Esophagus muscularis mucosa (tissue), 4 donors: ENCODE measurements around the gene CRYBB1. TPM values are rescaled to one million over a fixed set of nuclear protein-coding genes. Genes with fewer than 3 reads are reported as not detected.

Experiments used
- DNase-seq: peaks from one replicate; pipeline ENCODE4 v3.0.0-alpha.2; 2017; ENCODE audit errors: extremely low spot score
- H3K27ac ChIP-seq, 4 donors: fragments of 200-600 bp; sonication (generic); replicated peaks in 1 of 4; 1 replicate in 3 of 4; 2 replicates in 1 of 4; pipeline ENCODE4 v1.5.1; 2016 to 2019; ENCODE audit warnings: mild to moderate bottlenecking in 1 of 4
- H3K27me3 ChIP-seq, 4 donors: fragments of 200-600 bp; sonication (generic); one replicate each; pipeline versions ENCODE4 v1.5.1 to v1.6.0; 2016 to 2019
- H3K36me3 ChIP-seq, 4 donors: fragments of 200-600 bp; sonication (generic); one replicate each; pipeline ENCODE4 v1.5.1; 2016 to 2019
- H3K4me1 ChIP-seq, 4 donors: fragments of 200-600 bp; sonication (generic); one replicate each; pipeline ENCODE4 v1.5.1; 2016 to 2019
- H3K4me3 ChIP-seq, 4 donors: fragments of 200-600 bp; sonication (generic); 1 replicate in 2 of 4; 2 replicates in 2 of 4; pipeline ENCODE4 v1.5.1; 2016 to 2019; ENCODE audit warnings: mild to moderate bottlenecking in 4 of 4, moderate library complexity in 1 of 4
- H3K9me3 ChIP-seq, 4 donors: fragments of 200-600 bp; sonication (generic); 1 replicate in 3 of 4; 2 replicates in 1 of 4; pipeline ENCODE4 v1.5.1; 2016 to 2019
- EP300 ChIP-seq: sonication (generic); formaldehyde crosslinking; IDR thresholded peaks from one replicate; pipeline ENCODE4 v1.6.1; 2017; ENCODE audit warnings: antibody characterized with exemption
- POLR2A ChIP-seq: fragments of 450-650 bp; IDR thresholded peaks from one replicate; pipeline ENCODE4 v1.6.1; 2017; ENCODE audit warnings: antibody characterized with exemption, moderate library complexity, mild to moderate bottlenecking, low read depth
- POLR2AphosphoS5 ChIP-seq, 2 donors: sonication (generic); formaldehyde crosslinking; IDR thresholded peaks; one replicate each; pipeline ENCODE4 v1.6.1; 2017; ENCODE audit warnings: antibody characterized with exemption in 2 of 2
- WGBS: methylation state at CpG from one replicate; pipeline ENCODE4 v1.1.5; 2018; 5-methylcytosine and 5-hydroxymethylcytosine counted together
- intact Hi-C: fragments of 100-400 bp; cut with DNase I; formaldehyde crosslinking; loops from one replicate; pipeline ENCODE4 v1.15.1; 2023
- total RNA-seq, 4 donors: library from RNA; depleted of rRNA; stranded (reverse); fragments of >200 nt; gene quantifications; one replicate each; pipeline versions ENCODE4 v1.1.0 to v1.2.1, GENCODE V29; 2016
- TF ChIP-seq, protein P1 (sequence below), 3 experiments: fragments of 200-600 bp in 2 of 3; fragments of 450-650 bp in 1 of 3; sonication (generic) in 2 of 3; IDR thresholded peaks; one replicate each; pipeline ENCODE4 v1.5.1; 2017 to 2019; ENCODE audit warnings: antibody characterized with exemption in 3 of 3, mild to moderate bottlenecking in 2 of 3, moderate library complexity in 1 of 3

The CRYBB1 gene
- total RNA-seq, 4 donors from 2014 or later: 0.33 to 0.86 (median 0.83) TPM; not detected in 1

GRCh38 chr22:26662160-26662559 is 44.3 kb upstream of the CRYBB1 start:
- H3K27me3 ChIP-seq: peaks cover 0 to 80% (median 21%) of the 10 kb centered on the region in 4 donors
- H3K4me1 ChIP-seq: peaks cover 18 to 33% (median 21%) of the 10 kb centered on the region in 4 donors
- no peaks in the 10 kb centered on the region for H3K9me3 ChIP-seq

DNA sequence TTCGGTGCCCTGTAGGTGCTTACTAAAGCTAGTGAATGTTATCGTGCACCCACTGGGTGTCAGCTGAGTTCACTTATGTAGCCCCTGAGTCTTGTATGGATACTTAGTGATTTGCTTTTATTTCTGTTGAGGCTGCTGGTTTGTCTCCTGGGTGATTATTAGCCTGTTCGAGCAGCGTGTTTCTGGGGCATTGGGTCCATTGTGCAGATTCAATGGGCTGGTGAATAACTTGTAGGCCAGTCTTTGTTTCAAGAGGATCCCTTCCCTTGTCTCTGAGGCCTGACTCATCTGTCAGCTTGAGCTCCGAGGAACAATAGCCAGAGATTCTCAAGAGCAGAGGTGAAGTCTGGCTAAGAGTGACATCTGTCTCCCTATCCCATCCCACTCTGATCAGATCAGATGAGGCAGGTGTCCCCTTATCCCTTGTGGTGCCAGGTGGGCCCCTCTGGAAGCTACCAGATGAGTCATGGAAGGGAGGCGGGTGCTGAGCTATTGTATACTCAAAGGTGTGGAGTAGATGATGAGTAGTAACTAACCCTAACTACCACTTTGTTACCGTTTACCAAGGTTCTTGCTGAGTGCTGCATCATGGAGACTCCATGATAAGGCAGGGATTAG is 43.2 kb upstream of the CRYBB1 start:
- Histone ChIP-seq H3K4me1 (peaks cover 22 to 37% (median 26%) of the 10 kb centered on the region in 4 donors), H3K27ac (no peak overlapping the region), H3K36me3 (no peaks in the 10 kb centered on the region), H3K4me3 (no peak overlapping the region), H3K9me3 (no peaks in the 10 kb centered on the region), H3K27me3 (peaks cover 0 to 82% (median 28%) of the 10 kb centered on the region in 4 donors)
- TF ChIP-seq, protein P1, sequence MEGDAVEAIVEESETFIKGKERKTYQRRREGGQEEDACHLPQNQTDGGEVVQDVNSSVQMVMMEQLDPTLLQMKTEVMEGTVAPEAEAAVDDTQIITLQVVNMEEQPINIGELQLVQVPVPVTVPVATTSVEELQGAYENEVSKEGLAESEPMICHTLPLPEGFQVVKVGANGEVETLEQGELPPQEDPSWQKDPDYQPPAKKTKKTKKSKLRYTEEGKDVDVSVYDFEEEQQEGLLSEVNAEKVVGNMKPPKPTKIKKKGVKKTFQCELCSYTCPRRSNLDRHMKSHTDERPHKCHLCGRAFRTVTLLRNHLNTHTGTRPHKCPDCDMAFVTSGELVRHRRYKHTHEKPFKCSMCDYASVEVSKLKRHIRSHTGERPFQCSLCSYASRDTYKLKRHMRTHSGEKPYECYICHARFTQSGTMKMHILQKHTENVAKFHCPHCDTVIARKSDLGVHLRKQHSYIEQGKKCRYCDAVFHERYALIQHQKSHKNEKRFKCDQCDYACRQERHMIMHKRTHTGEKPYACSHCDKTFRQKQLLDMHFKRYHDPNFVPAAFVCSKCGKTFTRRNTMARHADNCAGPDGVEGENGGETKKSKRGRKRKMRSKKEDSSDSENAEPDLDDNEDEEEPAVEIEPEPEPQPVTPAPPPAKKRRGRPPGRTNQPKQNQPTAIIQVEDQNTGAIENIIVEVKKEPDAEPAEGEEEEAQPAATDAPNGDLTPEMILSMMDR (IDR thresholded peaks at IDR 0.05): no peak
- TF ChIP-seq POLR2AphosphoS5 (IDR thresholded peaks at IDR 0.05) (no peak), POLR2A (no peak), EP300 (no peak)
- 76% methylated on average over 7 of the region's 7 CpGs for WGBS
- no peak for DNase-seq
- intact Hi-C loops: no loop called here

More at GRCh38 chr22:26662160-26662559, 44.3 kb upstream of the CRYBB1 start:
- no peak overlapping the region for H3K4me3 ChIP-seq
- no peaks in the 10 kb centered on the region for H3K36me3 ChIP-seq
- 94% methylated on average over 2 of the region's 2 CpGs for WGBS
- TF ChIP-seq POLR2AphosphoS5 (IDR thresholded peaks at IDR 0.05) (no peak), EP300 (no peak), POLR2A (no peak)
- TF ChIP-seq, protein P1 (IDR thresholded peaks at IDR 0.05): no peak
- DNase-seq: no peak
- no peak overlapping the region for H3K27ac ChIP-seq
- intact Hi-C loops: no loop called here

DNA sequence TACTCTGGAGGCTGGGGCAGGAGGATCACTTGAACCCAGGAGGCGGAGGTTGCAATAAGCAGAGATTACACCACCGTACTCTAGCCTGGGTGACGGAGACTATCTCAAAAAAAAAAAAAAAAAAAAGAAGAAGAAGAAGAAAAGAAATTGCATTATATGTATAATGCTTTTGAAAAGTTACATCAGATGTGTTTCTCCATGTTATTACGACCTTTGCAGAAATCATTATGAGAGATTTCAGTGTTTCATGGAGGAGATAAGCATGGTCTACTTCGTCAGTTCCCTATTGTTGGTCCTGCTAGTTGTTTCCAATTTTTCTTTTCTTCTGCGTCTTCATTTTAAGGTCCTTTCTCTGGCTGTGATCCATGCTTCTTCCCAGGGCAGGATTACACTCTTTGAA is 42.5 kb upstream of the CRYBB1 start:
- Histone ChIP-seq H3K4me3 (no peak overlapping the region), H3K36me3 (no peaks in the 10 kb centered on the region), H3K27me3 (peaks cover 0 to 88% (median 28%) of the 10 kb centered on the region in 4 donors), H3K27ac (no peak overlapping the region), H3K4me1 (peaks cover 22 to 30% (median 26%) of the 10 kb centered on the region in 4 donors), H3K9me3 (no peaks in the 10 kb centered on the region)
- TF ChIP-seq EP300: no peak
- no peak for TF ChIP-seq POLR2A
- no peak for TF ChIP-seq POLR2AphosphoS5 (IDR thresholded peaks at IDR 0.05)
- TF ChIP-seq, protein P1 (IDR thresholded peaks at IDR 0.05): no peak
- intact Hi-C loops: no loop called here
- no peak for DNase-seq
- WGBS: 71% methylated on average over 6 of the region's 6 CpGs

DNA sequence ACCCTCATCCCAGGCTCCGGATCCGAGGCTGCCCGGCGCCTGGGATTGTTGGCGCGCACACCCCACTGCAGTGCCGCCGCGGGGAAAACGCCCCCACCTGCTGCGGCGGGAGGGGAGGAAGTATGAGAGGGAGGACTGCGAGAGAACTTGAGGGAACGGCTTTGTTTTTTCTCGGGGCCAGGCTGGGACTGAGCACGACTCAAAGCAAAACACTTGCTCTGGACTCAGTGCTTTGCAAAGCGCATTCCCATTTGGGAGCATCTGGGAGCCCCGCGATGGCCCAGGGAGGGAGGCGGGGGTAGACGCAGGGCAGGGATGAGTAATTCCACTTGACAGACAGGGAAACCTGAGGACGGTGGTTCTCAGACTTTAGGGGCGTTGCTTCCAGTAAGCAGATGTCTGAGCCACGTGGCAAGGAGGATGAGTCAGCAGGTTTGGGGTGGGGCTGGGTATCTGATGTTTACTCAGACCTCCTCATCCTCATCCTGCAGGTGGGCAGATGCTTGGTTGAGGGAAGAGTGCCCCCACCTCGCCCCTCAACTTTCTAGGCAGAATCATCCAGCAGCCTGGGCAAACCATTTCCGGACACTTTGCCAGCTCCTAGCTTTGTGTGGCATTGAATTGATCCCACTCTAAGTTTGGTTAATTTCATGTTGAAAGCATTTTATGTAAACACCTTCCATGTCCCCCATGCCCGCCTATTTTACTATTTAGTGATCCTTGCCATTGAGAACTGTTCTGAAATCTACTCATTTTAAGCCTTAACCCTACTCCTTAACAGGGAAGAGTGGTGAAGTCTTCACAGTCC is 41.0 kb upstream of the CRYBB1 start:
- TF ChIP-seq POLR2AphosphoS5 (IDR thresholded peaks at IDR 0.05): peak in 1 of 2 donors; percentile 22
- TF ChIP-seq, protein P1 (IDR thresholded peaks at IDR 0.05): no peak
- intact Hi-C loops: no loop called here
- Histone ChIP-seq H3K4me1 (peaks cover 22 to 28% (median 26%) of the 10 kb centered on the region in 4 donors), H3K36me3 (no peaks in the 10 kb centered on the region), H3K27ac (no peak overlapping the region), H3K4me3 (peak overlapping the region; percentile 35 to 51 (median 38)), H3K27me3 (peaks cover 0 to 93% (median 28%) of the 10 kb centered on the region in 4 donors), H3K9me3 (no peaks in the 10 kb centered on the region)
- 8% methylated on average over 14 of the region's 27 CpGs for WGBS
- no peak for DNase-seq
